HG02884 (cell line): ENCODE results near the gene ZNRF3.

Source experiments
- ATAC-seq: cut with Tn5 transposase; IDR thresholded peaks from one replicate; pipeline ENCODE4 v1.9.1; 2021; ENCODE audit warnings: mild to moderate bottlenecking, moderate library complexity; ENCODE audit not compliant: unreplicated experiment

Gene ZNRF3

GRCh38 chr22:29106839-29107238, 223.5 kb downstream of the ZNRF3 start:
- no peak for ATAC-seq
